Measurements from ENCODE around the gene ROR1.

Gene ROR1

DNA sequence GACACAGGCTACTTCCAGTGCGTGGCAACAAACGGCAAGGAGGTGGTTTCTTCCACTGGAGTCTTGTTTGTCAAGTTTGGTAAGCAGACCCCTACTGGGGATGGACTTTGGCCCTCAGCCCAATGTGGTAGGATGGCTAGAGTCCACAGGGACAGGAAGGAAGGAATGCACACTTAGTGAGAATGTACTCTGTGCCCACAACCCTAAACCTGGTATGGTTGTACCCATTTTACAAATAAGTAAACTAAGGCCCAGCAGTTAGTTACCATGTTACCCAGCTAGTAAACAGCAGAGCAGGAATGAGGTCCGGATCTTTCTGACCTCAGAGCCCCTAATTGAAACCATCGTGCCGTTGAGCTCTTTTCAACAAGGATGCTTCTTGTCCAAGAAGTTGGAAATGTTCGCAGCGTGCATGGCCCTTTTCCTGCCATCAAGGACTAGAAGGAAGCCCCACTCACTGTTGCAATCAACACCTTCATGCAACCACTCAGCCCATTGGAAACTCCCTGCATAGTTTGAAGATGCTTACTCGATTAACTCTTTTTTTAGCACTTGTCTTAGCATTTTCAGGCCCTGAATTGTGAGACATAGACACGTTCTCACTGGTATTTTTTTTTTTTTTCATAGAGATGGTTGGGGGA, 276.2 kb downstream of the ROR1 start:
- no peak for DNase-seq (ENCODE audit: extremely low spot score)
- ChIA-PET POLR2A (no interaction called here), CTCF (no interaction called here)
- TF ChIP-seq, protein P1, sequence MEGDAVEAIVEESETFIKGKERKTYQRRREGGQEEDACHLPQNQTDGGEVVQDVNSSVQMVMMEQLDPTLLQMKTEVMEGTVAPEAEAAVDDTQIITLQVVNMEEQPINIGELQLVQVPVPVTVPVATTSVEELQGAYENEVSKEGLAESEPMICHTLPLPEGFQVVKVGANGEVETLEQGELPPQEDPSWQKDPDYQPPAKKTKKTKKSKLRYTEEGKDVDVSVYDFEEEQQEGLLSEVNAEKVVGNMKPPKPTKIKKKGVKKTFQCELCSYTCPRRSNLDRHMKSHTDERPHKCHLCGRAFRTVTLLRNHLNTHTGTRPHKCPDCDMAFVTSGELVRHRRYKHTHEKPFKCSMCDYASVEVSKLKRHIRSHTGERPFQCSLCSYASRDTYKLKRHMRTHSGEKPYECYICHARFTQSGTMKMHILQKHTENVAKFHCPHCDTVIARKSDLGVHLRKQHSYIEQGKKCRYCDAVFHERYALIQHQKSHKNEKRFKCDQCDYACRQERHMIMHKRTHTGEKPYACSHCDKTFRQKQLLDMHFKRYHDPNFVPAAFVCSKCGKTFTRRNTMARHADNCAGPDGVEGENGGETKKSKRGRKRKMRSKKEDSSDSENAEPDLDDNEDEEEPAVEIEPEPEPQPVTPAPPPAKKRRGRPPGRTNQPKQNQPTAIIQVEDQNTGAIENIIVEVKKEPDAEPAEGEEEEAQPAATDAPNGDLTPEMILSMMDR (IDR thresholded peaks at IDR 0.05; ENCODE audit: control extremely low read depth, extremely low read depth, low read depth, missing control alignments): no peak

DNA sequence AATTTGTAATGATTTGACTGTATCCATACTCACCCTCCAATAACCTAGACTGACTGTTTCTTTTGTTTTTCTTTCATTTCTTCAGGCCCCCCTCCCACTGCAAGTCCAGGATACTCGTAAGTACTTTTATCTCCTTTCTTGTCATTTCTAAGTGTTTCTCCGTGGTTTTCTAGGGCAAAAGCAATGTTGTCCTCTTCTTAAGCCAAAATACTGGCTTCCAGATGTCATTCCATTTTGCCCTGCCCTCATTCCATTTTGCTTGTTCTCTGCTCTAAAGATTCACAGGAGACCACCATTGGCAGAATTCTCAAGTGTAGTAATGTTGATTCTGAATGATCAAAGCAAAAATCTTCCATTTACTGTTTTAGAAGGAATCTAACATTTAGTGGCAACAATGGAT, 276.8 kb downstream of the ROR1 start:
- ChIA-PET CTCF (no interaction called here), POLR2A (no interaction called here)
- TF ChIP-seq, protein P1 (IDR thresholded peaks at IDR 0.05; ENCODE audit: control extremely low read depth, extremely low read depth, low read depth, missing control alignments): no peak
- no peak for DNase-seq (ENCODE audit: extremely low spot score)

DNA sequence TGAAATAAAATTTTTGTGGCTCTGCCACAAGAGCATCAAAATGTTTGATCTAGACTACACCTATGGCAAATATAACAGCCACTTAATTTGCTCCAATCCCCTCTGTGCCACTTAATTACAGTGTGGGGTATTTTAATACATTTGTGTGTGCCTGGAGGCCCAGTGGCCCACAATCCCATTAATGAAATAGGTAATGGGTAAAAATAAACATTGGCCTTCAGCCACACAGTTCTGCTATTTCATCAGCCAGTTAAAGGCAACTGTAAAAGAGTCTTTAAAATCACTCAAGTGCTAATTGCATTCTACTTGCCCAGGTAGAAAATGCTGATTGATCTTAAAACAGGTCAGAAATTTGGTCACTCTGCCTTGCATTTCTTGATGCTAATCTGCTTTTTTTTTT, 278.0 kb downstream of the ROR1 start:
- DNase-seq (ENCODE audit: extremely low spot score): no peak
- ChIA-PET CTCF (no interaction called here), POLR2A (no interaction called here)
- TF ChIP-seq, protein P1 (IDR thresholded peaks at IDR 0.05; ENCODE audit: control extremely low read depth, extremely low read depth, low read depth, missing control alignments): no peak

DNA sequence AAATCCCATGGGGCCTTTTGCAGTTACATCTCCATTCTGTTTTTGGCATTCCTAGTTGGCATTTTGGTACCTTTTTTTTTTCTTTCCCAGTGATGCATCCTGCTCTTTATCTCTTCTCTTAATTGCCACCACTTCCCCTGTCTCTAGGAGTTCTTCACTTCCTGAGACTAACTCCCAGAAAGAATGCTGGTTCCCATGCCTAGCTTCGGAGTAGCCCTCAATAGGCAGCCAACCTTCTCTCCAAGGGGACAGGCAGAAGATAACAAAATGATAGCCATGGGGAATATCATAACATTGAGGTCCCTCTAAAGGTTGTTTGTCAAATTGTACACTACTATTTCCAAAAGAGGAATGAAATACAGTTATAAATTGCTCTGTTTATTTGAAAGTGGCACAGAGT, 279.0 kb downstream of the ROR1 start:
- POLR2A ChIA-PET: no interaction called here
- DNase-seq (ENCODE audit: extremely low spot score): no peak
- TF ChIP-seq, protein P1 (IDR thresholded peaks at IDR 0.05; ENCODE audit: control extremely low read depth, extremely low read depth, low read depth, missing control alignments): no peak
- CTCF ChIA-PET: interaction anchor here (0.8 to 1.0 kb wide), 2 partner anchors 11 to 85 kb away, joined by 3 read pairs; no protein-coding TSS in a partner anchor

DNA sequence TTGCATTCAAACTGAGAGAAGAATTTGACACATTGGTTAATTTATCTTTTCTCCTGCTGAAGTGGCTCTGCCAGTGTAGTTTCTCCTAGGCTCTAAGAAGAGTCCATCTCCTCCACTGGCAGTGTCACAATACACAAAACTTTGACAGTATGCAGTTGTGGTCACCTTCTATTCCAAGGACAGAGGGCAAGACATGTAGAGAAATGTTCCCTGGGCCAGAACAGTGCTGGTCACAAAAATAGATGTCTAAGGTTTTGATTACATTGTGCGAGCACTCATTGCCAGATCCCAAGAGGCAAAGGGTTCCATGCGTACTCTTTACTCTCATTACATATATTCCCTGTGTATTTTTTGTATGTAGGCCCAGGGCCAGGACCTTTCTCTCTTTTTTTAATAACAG, 281.5 kb downstream of the ROR1 start:
- POLR2A ChIA-PET: no interaction called here
- DNase-seq (ENCODE audit: extremely low spot score): no peak
- CTCF ChIA-PET: no interaction called here
- TF ChIP-seq, protein P1 (IDR thresholded peaks at IDR 0.05; ENCODE audit: control extremely low read depth, extremely low read depth, low read depth, missing control alignments): no peak

DNA sequence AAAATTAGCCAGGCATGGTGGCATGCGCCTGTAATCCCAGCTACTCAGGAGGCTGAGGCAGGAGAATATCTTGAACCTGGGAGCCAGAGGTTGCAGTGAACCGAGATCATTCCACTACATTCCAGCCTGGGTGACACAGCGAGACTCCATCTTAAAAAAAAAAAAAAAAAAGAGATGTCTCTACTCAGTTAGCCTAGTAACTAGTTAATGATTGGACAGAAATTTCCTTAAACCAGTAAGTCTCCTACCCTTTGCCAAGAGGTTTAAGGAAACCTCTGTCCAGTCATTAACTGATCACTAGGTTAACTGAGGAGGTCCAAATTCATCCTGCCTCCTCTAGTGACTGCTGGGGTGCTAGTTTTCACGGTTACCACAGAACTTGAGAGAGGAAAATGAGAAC, 285.7 kb downstream of the ROR1 start:
- ChIA-PET CTCF (no interaction called here), POLR2A (no interaction called here)
- TF ChIP-seq, protein P1 (IDR thresholded peaks at IDR 0.05; ENCODE audit: control extremely low read depth, extremely low read depth, low read depth, missing control alignments): no peak
- no peak for DNase-seq (ENCODE audit: extremely low spot score)

All from GM10248 (cell line).